SU-DHL-6 (cell line): ENCODE measurements around the gene LTBP1.

Experiments used
- CTCF ChIP-seq: fragments of 200-600 bp; sonication (generic); IDR thresholded peaks from one replicate; pipeline ENCODE4 v1.5.1; 2017; ENCODE audit warnings: antibody characterized with exemption, mild to moderate bottlenecking, low read length, moderate library complexity; ENCODE audit not compliant: insufficient read depth, poor library complexity, severe bottlenecking
- EZH2phosphoT487 ChIP-seq: fragments of 200-600 bp; sonication (generic), shearing (Covaris generic); conservative IDR thresholded peaks from 2 replicates; pipeline ENCODE4 v1.6.1; 2018; ENCODE audit warnings: mild to moderate bottlenecking, antibody characterized with exemption, low read length, moderate library complexity, mixed read lengths

GRCh38 chr2:33022989-33023727, 76.4 kb downstream of the LTBP1 start:
- TF ChIP-seq CTCF, result no peak
- no peak for TF ChIP-seq EZH2phosphoT487
